ENCODE measurements around the gene TWSG1.
"Not testable (repeated sequence)": the region's sequence is repeated elsewhere in the genome, so short reads cannot be mapped to it uniquely, and the experiment has no call there.

TWSG1 gene

GRCh38 chr18:9428862-9429661 is 94.5 kb downstream of the TWSG1 start:
- DNase-seq, result no peak

- no peak for DNase-seq
Observed at GRCh38 chr18:9429662-9429993, 95.1 kb downstream of the TWSG1 start.

GRCh38 chr18:9430315-9430714 is 95.7 kb downstream of the TWSG1 start:
- DNase-seq, result not testable (repeated sequence)

GRCh38 chr18:9431296-9431695 is 96.7 kb downstream of the TWSG1 start:
- DNase-seq, result no peak

GRCh38 chr18:9433122-9433521 is 98.5 kb downstream of the TWSG1 start:
- not testable (repeated sequence) for DNase-seq

- DNase-seq, result no peak
Observed at GRCh38 chr18:9433671-9434121, 99.1 kb downstream of the TWSG1 start.

- DNase-seq, result no peak
Observed at GRCh38 chr18:9434122-9434701, 99.6 kb downstream of the TWSG1 start.

- no peak for DNase-seq
Observed at GRCh38 chr18:9435041-9435440, 100.5 kb downstream of the TWSG1 start.

- no peak for DNase-seq
Observed at GRCh38 chr18:9436206-9436929, 101.8 kb downstream of the TWSG1 start.

- DNase-seq, result no peak
Observed at GRCh38 chr18:9437021-9437437, 102.5 kb downstream of the TWSG1 start.

- no peak for DNase-seq
Observed at GRCh38 chr18:9437672-9438071, 103.1 kb downstream of the TWSG1 start.

- DNase-seq, result no peak
Observed at GRCh38 chr18:9441061-9441460, 106.5 kb downstream of the TWSG1 start.

- DNase-seq, result no peak
Observed at GRCh38 chr18:9444549-9444948, 110.0 kb downstream of the TWSG1 start.

- DNase-seq, result no peak
Observed at GRCh38 chr18:9446839-9447238, 112.3 kb downstream of the TWSG1 start.

- no peak for DNase-seq
Observed at GRCh38 chr18:9447334-9447733, 112.8 kb downstream of the TWSG1 start.

GRCh38 chr18:9449600-9450414 is 115.2 kb downstream of the TWSG1 start:
- no peak for DNase-seq

- not testable (repeated sequence) for DNase-seq
Observed at GRCh38 chr18:9450920-9451319, 116.3 kb downstream of the TWSG1 start.
